Left ventricle myocardium inferior (tissue), 1 donor: Measurements from ENCODE around the gene HNRNPUL1. TPM values are rescaled to one million over a fixed set of nuclear protein-coding genes. Genes with fewer than 3 reads are reported as not detected.

Source experiments
- DNase-seq: peaks from one replicate; pipeline ENCODE4 v3.0.0-alpha.2; 2020
- H3K27ac ChIP-seq: fragments of 200-600 bp; replicated peaks from 2 replicates; pipeline ENCODE4 v1.8.0; 2021
- H3K27me3 ChIP-seq: fragments of 200-600 bp; 2 replicates; pipeline ENCODE4 v1.8.0; 2021; ENCODE audit warnings: low read depth
- H3K36me3 ChIP-seq: fragments of 200-600 bp; 2 replicates; pipeline ENCODE4 v1.8.0; 2021
- H3K4me1 ChIP-seq: fragments of 200-600 bp; 2 replicates; pipeline ENCODE4 v1.8.0; 2021
- H3K4me3 ChIP-seq: fragments of 200-600 bp; 2 replicates; pipeline ENCODE4 v1.8.0; 2021; ENCODE audit warnings: mild to moderate bottlenecking, moderate library complexity
- H3K9me3 ChIP-seq: fragments of 200-600 bp; replicated peaks from 2 replicates; pipeline ENCODE4 v1.8.0; 2021
- intact Hi-C: fragments of 100-400 bp; cut with micrococcal nuclease; formaldehyde crosslinking; loops from one replicate; pipeline ENCODE4 v1.11.0; 2022
- total RNA-seq: library from RNA; stranded (reverse); fragmentation: NEBNext Ultra II Directional; extraction: Animal tissue kit (Norgen Biotek cat#: 25700); gene quantifications from one replicate; pipeline ENCODE4 v1.2.1, GENCODE V29; 2021
- TF ChIP-seq, protein P1 (sequence below): fragments of 200-600 bp; IDR thresholded peaks from 2 replicates; pipeline ENCODE4 v1.8.0; 2021; ENCODE audit warnings: antibody characterized with exemption, mild to moderate bottlenecking, borderline replicate concordance
- donor health status: DM: no; HTN: yes; CAD: no; lungs with severe emphysema.

The HNRNPUL1 gene
- total RNA-seq, 1 donor from 2014 or later = 103 TPM

DNA sequence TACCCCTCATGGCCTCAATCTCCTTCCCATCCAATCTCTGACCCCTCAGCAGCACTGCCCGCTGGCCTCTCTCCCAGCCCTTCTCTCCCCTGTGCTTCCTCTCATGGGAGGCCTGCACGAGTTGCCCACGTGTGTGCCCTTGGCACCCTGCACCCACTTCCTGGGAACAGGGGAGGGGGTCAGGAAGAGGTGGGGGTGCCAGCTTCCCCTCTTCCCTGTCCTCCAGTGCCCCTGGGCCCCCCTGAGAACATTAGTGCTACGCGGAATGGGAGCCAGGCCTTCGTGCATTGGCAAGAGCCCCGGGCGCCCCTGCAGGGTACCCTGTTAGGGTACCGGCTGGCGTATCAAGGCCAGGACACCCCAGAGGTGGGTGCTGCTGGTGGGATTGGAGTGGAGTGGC lies 25.9 kb upstream of the HNRNPUL1 start:
- TF ChIP-seq, protein P1, sequence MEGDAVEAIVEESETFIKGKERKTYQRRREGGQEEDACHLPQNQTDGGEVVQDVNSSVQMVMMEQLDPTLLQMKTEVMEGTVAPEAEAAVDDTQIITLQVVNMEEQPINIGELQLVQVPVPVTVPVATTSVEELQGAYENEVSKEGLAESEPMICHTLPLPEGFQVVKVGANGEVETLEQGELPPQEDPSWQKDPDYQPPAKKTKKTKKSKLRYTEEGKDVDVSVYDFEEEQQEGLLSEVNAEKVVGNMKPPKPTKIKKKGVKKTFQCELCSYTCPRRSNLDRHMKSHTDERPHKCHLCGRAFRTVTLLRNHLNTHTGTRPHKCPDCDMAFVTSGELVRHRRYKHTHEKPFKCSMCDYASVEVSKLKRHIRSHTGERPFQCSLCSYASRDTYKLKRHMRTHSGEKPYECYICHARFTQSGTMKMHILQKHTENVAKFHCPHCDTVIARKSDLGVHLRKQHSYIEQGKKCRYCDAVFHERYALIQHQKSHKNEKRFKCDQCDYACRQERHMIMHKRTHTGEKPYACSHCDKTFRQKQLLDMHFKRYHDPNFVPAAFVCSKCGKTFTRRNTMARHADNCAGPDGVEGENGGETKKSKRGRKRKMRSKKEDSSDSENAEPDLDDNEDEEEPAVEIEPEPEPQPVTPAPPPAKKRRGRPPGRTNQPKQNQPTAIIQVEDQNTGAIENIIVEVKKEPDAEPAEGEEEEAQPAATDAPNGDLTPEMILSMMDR = no peak
- Histone ChIP-seq H3K4me3 (no peak overlapping the region), H3K27me3 (no peaks in the 10 kb centered on the region), H3K27ac (no peak overlapping the region), H3K36me3 (peaks cover 26% of the 10 kb centered on the region), H3K4me1 (no peaks in the 10 kb centered on the region), H3K9me3 (no peaks in the 10 kb centered on the region)
- DNase-seq = no peak
- intact Hi-C loops = no loop called here

DNA sequence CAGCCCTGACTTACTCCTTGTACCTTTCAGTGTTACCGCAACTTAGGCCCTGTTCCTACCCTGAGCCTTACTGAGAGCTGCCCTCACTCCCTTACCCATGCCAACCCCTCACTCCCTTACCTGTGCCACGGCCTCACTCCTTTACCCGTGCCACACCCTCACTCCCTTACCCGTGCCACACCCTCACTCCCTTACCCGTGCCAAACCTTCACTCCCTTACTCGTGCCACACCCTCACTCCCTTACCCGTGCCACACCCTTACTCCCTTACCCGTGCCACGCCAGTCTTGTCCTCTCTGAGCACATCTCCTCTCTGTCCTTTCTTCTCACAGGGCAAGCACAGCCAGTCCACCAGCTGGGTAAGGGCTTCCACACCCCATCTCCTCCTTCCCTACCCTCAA lies 24.8 kb upstream of the HNRNPUL1 start:
- H3K4me3 ChIP-seq = no peak overlapping the region
- intact Hi-C loops = no loop called here
- H3K9me3 ChIP-seq = no peaks in the 10 kb centered on the region
- no peaks in the 10 kb centered on the region for H3K27me3 ChIP-seq
- no peaks in the 10 kb centered on the region for H3K4me1 ChIP-seq
- no peak for DNase-seq
- TF ChIP-seq, protein P1 = no peak
- peaks cover 26% of the 10 kb centered on the region for H3K36me3 ChIP-seq
- no peak overlapping the region for H3K27ac ChIP-seq

DNA sequence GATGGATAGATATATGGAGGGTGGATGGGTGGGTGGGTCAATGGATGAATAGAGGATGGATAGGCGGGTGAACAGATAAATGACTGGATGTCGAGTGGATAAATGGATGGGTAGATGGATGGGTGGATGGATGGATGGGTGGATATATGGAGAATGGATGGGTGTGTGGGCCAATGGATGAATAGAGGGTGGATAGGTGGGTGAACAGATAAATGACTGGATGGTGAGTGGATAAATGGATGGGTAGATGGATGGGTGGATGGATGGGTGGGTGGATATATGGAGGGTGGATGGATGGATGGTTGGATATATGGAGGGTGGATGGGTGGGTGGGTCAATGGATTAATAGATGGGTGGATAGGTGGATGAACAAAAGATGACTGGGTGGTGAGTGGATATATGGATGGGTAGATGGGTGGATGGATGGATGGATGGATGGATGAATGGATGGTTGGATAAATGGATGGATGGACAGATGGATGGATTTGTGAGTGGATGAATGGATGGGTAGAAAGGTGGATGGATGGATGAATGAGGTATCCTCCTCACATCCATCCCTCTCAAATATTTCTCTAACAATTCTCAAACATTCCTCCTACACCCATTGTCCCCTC lies 24.1 kb upstream of the HNRNPUL1 start:
- H3K36me3 ChIP-seq = peaks cover 31% of the 10 kb centered on the region
- TF ChIP-seq, protein P1 = no peak
- DNase-seq = no peak

DNA sequence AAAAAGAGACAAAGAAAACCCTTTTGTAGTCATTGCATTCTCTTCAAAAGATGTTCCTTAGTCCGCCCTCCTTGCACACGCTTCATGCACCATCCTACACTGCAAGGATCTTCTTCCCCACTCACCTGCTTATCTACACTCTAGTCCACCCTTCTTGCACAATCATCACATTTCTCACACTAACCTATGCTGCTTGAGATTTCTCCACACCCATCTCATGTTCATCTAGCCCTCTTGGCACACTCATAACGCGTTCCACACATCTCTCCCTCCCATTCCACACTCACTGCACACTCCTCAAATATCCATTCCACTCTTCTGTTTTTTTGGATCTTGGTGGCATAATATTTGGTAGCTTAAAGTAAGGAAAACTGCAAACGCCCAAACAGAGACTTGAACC lies 22.3 kb upstream of the HNRNPUL1 start:
- no peak for DNase-seq
- Histone ChIP-seq H3K4me3 (no peak overlapping the region), H3K9me3 (no peaks in the 10 kb centered on the region), H3K36me3 (peaks cover 47% of the 10 kb centered on the region), H3K27ac (no peak overlapping the region), H3K4me1 (no peaks in the 10 kb centered on the region), H3K27me3 (no peaks in the 10 kb centered on the region)
- TF ChIP-seq, protein P1 = no peak
- intact Hi-C loops = no loop called here

More for the DNA sequence above, 24.1 kb upstream of the HNRNPUL1 start:
- Histone ChIP-seq H3K27ac (no peak overlapping the region), H3K4me1 (no peaks in the 10 kb centered on the region), H3K9me3 (no peaks in the 10 kb centered on the region), H3K27me3 (no peaks in the 10 kb centered on the region), H3K4me3 (no peak overlapping the region)
- intact Hi-C loops = no loop called here

DNA sequence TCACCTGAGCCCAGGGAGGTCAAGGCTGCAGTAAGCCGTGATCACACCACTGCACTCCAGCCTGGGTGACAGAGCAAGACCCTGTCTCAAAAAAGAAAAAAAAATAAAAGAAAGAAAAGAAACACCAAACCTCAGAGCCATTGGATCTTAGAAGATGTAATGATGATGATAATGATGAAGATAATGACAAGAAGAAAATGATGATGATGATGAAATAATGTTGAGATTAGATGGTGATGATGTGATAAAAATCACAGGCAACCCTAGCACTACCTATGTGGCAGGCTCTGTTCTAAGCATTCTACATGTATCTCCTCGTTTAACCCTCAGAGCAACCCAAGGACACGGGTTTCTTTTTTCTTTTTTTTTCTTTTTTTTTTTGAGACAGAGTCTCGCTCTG lies 20.1 kb upstream of the HNRNPUL1 start:
- Histone ChIP-seq H3K27ac (no peak overlapping the region), H3K9me3 (no peaks in the 10 kb centered on the region), H3K4me3 (no peak overlapping the region), H3K27me3 (no peaks in the 10 kb centered on the region), H3K4me1 (no peaks in the 10 kb centered on the region), H3K36me3 (peaks cover 52% of the 10 kb centered on the region)
- TF ChIP-seq, protein P1 = no peak
- intact Hi-C loops = no loop called here
- no peak for DNase-seq

DNA sequence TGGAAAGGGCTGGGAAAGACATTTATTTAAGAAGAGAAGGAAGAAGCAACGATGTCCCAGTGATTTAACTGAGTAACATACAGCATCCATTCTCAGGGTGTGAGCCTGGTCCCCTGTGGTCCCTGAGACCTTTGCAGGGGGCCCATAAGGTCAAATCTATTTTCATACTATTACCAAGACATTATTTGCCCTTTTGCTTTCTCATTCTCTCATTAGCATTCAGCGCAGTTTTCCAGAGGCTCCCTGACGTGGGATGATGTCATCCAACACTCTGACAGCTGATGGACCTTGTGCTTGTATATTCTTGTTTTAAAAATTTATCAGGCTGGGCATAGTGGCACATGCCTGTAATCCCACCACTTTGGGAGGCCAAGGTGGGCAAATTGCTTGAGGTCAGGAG lies 18.3 kb upstream of the HNRNPUL1 start:
- DNase-seq = no peak
- peaks cover 3% of the 10 kb centered on the region for H3K27me3 ChIP-seq
- TF ChIP-seq, protein P1 = no peak
- H3K9me3 ChIP-seq = no peaks in the 10 kb centered on the region
- H3K4me1 ChIP-seq = no peaks in the 10 kb centered on the region
- no peak overlapping the region for H3K4me3 ChIP-seq
- intact Hi-C loops = no loop called here
- no peak overlapping the region for H3K27ac ChIP-seq
- H3K36me3 ChIP-seq = peaks cover 60% of the 10 kb centered on the region
